Measurements from ENCODE around the gene BMPER.

Gene BMPER

DNA sequence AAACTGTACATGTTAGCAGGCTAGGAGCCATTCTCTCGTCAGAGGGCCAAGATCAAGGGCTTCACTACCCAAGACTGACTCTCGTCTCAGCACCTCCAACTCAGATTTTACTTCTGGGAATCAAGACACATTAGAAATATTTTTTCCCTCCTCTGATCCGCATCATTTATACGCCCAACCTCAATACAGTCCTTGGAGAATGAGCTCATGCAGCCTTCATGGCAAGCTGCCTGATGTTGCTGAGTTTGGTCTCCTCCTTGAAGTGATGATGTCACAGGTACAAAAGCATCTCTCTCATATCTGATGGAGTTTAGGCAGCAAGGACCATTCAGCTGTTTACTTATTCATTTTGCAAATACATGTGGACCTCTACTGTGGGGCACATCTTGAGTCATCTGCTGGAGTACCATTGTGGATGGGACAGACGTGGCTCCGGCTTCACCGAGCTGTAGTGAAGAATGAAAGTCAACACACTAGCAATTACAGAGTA, 114.0 kb downstream of the BMPER start:
- POLR2A ChIA-PET = no interaction called here
- TF ChIP-seq, protein P1, sequence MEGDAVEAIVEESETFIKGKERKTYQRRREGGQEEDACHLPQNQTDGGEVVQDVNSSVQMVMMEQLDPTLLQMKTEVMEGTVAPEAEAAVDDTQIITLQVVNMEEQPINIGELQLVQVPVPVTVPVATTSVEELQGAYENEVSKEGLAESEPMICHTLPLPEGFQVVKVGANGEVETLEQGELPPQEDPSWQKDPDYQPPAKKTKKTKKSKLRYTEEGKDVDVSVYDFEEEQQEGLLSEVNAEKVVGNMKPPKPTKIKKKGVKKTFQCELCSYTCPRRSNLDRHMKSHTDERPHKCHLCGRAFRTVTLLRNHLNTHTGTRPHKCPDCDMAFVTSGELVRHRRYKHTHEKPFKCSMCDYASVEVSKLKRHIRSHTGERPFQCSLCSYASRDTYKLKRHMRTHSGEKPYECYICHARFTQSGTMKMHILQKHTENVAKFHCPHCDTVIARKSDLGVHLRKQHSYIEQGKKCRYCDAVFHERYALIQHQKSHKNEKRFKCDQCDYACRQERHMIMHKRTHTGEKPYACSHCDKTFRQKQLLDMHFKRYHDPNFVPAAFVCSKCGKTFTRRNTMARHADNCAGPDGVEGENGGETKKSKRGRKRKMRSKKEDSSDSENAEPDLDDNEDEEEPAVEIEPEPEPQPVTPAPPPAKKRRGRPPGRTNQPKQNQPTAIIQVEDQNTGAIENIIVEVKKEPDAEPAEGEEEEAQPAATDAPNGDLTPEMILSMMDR (IDR thresholded peaks at IDR 0.05; ENCODE audit: insufficient read depth, low read length, missing control alignments) = no peak
- CTCF ChIA-PET = no interaction called here
- DNase-seq (ENCODE audit: low read depth, low spot score) = no peak
- H3K4me3 ChIP-seq (ENCODE audit: low read depth, low read length) = no peak overlapping the region

DNA sequence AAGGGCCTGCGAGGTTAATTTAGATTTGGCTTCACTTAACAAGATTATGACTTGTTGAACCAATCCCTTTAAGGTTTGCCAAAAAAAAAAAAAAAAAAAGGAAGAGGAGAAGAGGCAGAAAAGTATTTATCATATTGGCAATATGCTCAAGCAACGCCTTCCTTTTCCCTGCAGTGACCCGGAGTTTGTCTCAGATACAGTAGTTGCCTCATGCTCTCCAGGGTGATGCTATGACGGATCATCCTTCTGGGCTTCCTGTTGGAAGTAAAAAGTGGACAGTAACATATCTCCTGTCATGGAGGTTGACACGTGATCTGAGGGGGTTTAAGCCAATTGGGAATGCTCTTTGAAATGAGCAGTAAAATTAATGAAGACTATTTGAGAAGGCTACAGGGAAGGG, 117.3 kb downstream of the BMPER start:
- ChIA-PET CTCF (interaction anchor here (1.1 to 1.4 kb wide), 2 partner anchors 10 kb away, joined by 3 to 5 read pairs; no protein-coding TSS in a partner anchor), POLR2A (no interaction called here)
- H3K4me3 ChIP-seq (ENCODE audit: low read depth, low read length) = no peak overlapping the region
- TF ChIP-seq, protein P1 (IDR thresholded peaks at IDR 0.05; ENCODE audit: insufficient read depth, low read length, missing control alignments) = no peak
- no peak for DNase-seq (ENCODE audit: low read depth, low spot score)

DNA sequence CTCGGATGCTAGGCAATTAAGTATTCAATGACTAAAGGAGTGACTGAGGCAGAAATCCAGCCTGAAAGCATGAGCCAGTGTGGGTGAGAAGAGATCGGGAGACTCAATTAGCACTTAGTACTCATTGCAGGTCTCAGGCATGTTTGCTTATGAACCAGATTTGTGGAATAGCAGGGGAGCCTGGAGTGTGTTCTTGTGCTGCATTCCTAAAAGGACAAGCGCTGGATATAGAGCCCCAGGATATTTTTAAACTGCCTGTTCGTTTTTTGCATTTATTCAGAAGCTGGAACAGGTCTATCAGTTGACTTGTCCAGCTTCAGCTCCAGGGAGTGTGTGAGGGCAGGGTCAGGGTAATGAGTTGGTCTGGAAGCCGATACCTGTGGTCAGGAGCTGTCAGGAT, 120.3 kb downstream of the BMPER start:
- CTCF ChIA-PET = interaction anchor here (0.8 kb wide), 1 partner anchor 11 kb away, joined by 3 read pairs; no protein-coding TSS in a partner anchor
- TF ChIP-seq, protein P1 (IDR thresholded peaks at IDR 0.05; ENCODE audit: insufficient read depth, low read length, missing control alignments) = no peak
- POLR2A ChIA-PET = no interaction called here
- no peak for DNase-seq (ENCODE audit: low read depth, low spot score)
- H3K4me3 ChIP-seq (ENCODE audit: low read depth, low read length) = no peak overlapping the region

DNA sequence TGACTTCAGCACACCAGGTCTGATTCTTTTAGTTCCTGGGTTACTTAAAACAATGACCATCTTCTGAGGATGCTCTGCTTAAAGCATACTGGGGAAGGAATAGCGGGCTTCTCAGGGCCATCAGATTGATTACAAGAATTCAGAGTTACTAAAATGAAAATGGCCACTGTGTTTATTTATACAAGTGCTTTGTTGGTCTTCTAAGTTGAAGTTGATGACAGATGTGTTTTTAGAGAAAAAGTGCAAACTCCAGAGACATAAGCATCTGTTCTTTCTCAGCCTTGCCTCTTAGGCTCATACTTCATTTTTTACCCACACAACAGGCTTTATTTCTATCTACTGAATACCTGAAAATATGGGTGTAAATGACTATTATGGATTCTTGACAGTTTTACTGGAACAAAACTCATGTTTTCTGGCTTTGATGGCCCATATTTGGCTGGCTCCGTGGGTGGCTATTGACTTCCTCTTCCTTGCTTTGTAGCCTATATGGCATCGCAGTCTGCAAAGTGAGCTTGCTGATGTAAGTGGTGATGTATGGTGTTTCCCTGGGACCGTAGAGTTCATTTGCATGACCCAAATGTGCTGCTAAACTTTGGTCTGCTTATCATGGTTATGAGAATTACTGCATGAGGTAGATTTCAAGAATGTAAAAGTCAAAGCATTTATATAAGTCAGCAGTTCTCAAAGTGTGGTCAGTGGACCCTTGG, 121.3 kb downstream of the BMPER start:
- POLR2A ChIA-PET = no interaction called here
- no peak for DNase-seq (ENCODE audit: low read depth, low spot score)
- H3K4me3 ChIP-seq (ENCODE audit: low read depth, low read length) = no peak overlapping the region
- TF ChIP-seq, protein P1 (IDR thresholded peaks at IDR 0.05; ENCODE audit: insufficient read depth, low read length, missing control alignments) = no peak
- CTCF ChIA-PET = interaction anchor here (0.8 kb wide), 1 partner anchor 10 kb away, joined by 3 read pairs; no protein-coding TSS in a partner anchor

DNA sequence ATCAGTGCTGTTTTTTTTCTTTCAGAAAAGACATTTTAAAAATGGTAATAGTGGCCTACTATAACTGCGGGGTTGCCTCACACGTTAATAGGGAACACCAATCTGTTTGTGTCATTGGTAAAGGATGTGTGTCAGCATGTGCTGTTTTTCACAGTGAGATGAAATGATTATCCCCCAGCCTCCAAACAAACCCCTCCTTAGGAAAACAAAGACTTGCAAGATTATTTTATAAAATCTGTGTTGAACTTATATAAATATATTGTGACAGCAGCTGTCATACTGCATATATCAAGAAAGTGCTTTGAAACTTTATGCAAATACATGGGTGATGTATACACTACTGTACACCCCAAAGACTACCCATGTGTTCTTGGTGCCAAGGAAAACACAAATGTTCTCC, 125.8 kb downstream of the BMPER start:
- ChIA-PET CTCF (no interaction called here), POLR2A (interaction anchor here (0.6 kb wide), 1 partner anchor 65 kb away, joined by 3 read pairs; no protein-coding TSS in a partner anchor)
- DNase-seq (ENCODE audit: low read depth, low spot score) = no peak
- TF ChIP-seq, protein P1 (IDR thresholded peaks at IDR 0.05; ENCODE audit: insufficient read depth, low read length, missing control alignments) = no peak
- no peak overlapping the region for H3K4me3 ChIP-seq (ENCODE audit: low read depth, low read length)

DNA sequence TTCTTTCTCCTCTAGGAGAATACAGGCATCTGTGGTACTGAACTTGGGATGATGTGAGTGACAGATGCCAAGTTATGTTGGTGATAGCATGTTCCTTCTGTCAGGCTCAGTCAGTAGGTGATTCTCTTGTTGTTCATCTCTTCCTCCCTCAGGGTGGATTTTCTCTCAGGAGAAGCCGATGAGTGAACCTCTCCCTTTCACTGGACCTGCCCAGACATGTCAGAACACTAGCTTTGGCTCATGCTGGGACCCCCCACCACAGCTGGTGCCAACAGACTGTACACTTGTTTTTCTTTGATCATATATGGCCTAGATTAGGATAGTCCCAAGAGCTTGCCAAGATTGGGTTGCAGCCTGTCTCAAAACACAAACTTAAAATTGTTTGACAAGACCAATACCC, 129.4 kb downstream of the BMPER start:
- ChIA-PET POLR2A (no interaction called here), CTCF (no interaction called here)
- DNase-seq (ENCODE audit: low read depth, low spot score) = no peak
- TF ChIP-seq, protein P1 (IDR thresholded peaks at IDR 0.05; ENCODE audit: insufficient read depth, low read length, missing control alignments) = no peak
- no peak overlapping the region for H3K4me3 ChIP-seq (ENCODE audit: low read depth, low read length)

Data from AG04449 (cell line).